NCI-H128 (cell line): Measurements from ENCODE around the gene ARMH3.

ENCODE experiments used
- DNase-seq: peaks from one replicate; lab custom pipeline; 2025; ENCODE audit not compliant: unreplicated experiment; lab: John Stamatoyannopoulos, UW

The ARMH3 gene

GRCh38 chr10:101833466-101833865, 222.5 kb downstream of the ARMH3 start:
- DNase-seq, result no peak

DNA sequence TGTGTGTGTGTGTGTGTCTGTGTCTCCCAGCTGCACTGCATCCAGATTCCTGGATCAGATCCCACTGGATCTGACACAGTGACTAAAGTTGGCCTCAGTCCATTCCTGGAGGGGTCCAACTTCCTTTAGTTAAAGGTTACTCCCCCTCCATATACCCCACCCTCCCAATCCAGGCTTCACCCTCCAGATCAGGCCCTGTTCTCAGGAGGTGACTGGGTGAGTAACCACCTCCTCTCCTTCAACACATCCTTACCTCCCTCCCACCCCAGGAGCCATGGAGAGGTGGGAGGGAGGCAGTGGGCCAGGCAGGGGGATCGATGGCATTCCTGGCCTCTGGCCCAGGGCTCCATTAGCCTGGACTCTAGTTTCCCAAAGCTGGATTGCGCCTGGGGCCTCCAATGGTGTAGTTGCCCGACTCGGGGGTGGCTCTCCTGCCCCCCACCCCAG, 223.6 kb downstream of the ARMH3 start:
- DNase-seq, result no peak

- DNase-seq, result no peak
Measured at GRCh38 chr10:101831169-101831811, 224.7 kb downstream of the ARMH3 start.

DNA sequence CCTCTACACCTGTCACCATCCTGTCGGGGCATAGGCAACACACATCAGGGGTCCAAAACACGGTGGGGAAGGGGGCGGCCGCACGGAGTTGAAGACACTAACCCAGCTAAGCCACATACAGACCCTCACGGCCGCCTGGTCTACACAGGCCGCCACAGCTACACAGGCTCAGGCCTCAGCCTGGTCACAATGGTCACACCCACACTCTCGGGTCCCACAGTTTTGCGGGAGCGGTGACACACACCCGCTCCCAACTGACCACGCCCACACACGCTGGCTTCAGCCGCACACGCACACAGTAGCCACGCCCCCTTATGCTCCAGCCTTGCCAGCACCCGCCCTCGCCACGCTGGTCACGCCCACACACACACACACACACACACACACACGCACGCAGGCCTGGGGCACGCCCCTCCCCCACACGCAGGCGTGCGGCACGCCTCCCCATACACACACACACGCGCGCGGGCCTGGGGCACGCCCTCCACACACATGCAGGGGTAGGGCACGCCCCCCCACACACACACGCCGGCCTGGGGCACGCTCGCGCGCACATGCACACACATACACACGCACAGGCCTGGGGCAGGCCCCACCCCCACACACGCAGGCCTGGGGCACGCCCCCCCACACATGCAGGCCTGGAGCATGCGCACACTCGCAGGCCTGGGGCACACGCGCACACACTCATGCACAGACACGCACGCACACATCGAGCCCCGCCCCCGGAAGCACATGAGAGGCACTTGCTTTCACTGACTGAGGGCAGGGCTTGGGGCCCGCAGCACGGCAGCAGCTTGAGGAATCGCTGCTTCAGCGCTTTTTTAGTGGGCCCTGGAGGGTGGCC, 225.4 kb downstream of the ARMH3 start:
- peak; percentile 42 for DNase-seq

GRCh38 chr10:101829561-101830315, 226.2 kb downstream of the ARMH3 start:
- no peak for DNase-seq

GRCh38 chr10:101828766-101829551, 227.0 kb downstream of the ARMH3 start:
- DNase-seq, result no peak

GRCh38 chr10:101827919-101828600, 227.9 kb downstream of the ARMH3 start:
- DNase-seq, result no peak

- no peak for DNase-seq
Measured at GRCh38 chr10:101826852-101827434, 229.0 kb downstream of the ARMH3 start.

DNA sequence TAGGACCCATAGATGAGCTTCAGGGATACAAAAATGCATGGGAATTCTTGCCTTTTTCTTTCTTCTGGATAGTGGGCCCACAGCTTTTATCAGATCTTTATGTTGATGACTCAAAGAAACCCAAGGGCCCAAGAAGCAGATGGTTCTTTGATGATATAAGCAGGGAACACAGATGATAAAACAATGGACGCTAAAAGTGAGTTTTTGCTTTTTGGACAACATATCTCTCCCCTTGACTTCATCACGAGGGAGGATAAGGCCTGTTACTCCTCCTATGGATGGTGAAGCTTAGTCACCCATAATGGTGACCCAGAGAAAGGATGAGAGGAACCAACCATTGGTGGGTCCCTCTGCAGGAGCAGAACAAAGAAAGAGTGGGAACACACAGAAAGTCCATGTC, 231.2 kb downstream of the ARMH3 start:
- DNase-seq, result no peak

DNA sequence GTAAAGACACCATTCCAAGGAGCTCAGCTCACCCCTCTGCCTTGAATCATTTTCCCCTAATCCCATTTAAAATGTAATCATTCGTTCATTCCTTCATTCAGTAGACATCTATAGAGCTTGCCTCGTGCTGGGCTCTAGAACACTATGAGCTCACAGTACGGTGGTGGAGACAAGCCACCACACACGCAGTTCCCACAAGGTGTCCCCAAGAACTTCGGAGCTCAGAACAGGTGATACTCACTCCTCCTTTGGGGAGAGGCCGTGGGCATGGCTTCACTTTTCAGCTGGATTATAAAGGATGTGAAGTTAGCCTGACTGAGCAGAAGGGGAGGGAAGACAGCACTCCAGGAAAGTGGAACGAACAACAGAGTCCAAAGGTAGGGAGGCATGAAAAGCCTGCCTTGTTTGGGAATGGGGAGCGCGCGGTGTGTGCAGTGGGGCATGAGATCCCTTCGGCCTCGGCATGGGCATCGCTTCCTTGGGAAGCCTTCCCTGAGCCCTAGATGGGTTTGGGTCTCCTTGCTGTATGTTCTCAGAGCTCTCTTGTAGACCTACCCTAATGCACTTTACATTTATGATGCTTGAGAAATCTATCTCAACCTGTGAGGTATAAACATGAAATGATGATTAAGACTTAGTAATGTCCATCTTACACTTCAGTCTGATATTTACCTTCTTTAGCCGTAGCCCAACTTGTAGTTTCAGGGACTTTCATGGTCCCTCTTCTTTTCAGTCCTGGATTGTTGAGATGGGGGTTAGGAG, 236.9 kb downstream of the ARMH3 start:
- no peak for DNase-seq

- DNase-seq, result peak; percentile 99
Measured at GRCh38 chr10:101818119-101818871, 237.7 kb downstream of the ARMH3 start, which contains the start of gene OGA. Gene OGA (minus strand): TSS chr10:101818444. CDS start chr10:101818022, 422 bp downstream.

GRCh38 chr10:101817337-101818118, 238.4 kb downstream of the ARMH3 start:
- DNase-seq, result no peak

GRCh38 chr10:101816913-101817336, 239.0 kb downstream of the ARMH3 start:
- no peak for DNase-seq

GRCh38 chr10:101816376-101816775, 239.6 kb downstream of the ARMH3 start:
- no peak for DNase-seq

DNA sequence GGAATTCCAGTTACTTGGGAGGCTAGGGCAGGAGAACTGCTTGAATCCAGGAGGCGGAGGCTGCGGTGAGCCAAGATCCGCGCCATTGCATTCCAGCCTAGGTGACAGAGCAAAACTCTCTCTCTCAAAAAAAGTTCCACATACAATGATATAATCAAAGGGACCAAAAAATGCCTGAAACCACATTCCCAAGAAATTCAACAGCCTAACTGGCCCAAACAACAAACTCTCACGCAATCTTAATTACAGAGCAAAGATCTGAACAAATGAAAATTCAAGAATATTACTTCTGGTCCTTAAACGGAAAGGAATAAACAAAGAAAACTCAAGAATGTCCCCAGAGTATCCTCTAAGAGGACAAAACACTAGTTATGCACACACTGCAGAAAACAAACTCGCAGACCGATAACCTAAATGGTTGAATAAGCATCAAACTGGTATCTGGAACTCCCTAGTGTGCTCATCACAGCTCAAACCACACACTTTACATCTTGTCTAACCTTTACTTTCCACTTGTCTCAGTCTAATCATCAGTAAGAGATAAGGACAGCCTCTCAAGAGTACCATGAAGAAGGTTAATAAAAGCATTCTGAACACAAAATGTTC, 241.4 kb downstream of the ARMH3 start:
- no peak for DNase-seq

DNA sequence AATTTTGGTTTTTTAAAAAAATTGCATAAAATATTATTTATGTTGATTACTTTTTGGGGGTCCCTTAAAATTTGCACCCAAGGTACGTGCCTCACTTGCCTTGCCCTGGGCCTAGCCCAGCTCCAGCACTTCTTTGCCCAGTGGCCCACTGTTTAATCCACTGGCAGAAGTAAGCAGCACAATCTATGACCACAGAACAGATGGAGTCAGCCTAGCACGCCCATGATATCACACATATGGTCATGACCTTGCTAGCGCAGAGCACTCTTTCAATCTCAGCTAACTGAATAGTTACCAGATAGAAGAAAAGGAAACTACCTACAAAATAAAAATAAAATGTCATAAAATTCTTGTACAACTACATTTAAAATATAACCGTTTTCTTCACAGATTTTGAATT, 243.4 kb downstream of the ARMH3 start:
- DNase-seq, result no peak

DNA sequence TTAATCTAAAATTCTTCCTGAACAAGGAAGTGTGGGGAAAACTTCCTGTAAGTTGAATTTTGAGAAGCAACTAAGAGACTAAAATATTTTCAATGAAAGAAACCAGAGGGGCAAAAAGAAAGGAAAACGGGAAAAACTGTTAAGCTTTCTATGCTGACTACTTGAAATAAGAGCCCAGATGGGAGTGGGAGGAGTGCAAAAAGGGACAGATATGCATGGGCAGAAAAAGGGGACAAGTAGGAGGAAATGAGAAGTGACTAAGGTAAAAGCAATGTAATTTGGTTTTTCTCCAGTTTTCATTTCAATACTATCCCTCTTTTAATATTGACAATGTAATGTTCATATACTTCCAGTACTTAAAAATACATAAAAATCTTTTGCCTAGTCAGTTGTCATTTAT, 248.8 kb downstream of the ARMH3 start:
- no peak for DNase-seq
